ENCODE results near the gene PKHD1. TPM values are rescaled to one million over a fixed set of nuclear protein-coding genes. Genes with fewer than 3 reads are reported as not detected.

Gene PKHD1
- total RNA-seq, 1 donor from 2014 or later: not detected

DNA sequence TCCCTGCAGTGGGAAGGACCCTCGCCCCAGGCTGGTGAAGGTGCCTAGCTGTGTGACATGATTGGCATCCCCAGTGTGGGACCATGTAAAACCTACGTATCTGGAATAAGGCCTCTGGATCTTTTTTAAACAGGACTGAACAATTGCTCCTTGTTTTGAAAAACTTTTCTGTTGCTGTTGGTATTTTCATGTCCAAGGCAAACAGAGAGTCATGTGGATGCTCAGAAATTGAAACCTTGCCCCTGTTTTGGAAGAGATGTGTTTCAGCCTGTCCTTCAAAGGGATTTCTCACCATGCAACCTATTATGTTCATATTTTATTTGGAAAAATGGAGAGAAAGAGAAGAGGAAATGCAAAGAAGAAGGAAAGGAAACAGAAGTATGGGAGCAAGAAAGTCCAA, 362.3 kb downstream of the PKHD1 start:
- Mint-ChIP-seq H3K27ac (ENCODE audit: unreplicated experiment) (no peak overlapping the region), H3K36me3 (ENCODE audit: low read depth) (no peaks in the 10 kb centered on the region), H3K4me3 (ENCODE audit: unreplicated experiment) (no peak overlapping the region), H3K27me3 (ENCODE audit: low read depth) (peaks cover 3% of the 10 kb centered on the region), H3K4me1 (ENCODE audit: low read depth) (no peaks in the 10 kb centered on the region), H3K9me3 (ENCODE audit: low read depth) (no peaks in the 10 kb centered on the region)
- no peak for DNase-seq (ENCODE audit: low spot score)
- TF ChIP-seq CTCF (IDR thresholded peaks at IDR 0.05): no peak

DNA sequence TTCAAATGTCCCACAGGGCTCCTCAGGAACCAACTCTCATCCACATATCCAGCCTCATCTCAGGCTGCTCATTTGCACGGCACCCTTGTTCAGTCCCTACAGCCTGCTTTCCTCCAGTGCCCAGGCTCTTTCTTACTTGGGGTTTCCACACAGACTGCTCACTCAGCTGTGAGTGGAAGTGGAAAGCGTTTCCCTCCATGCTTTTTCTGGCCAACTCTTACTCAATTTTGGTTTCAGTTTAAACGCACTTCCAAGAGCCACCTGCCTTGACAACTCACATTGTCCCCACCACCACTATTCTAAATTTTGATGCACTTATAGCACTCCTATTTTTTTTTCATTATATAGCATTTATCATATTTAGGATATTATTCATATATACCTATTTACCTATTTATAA, 367.1 kb downstream of the PKHD1 start:
- TF ChIP-seq CTCF (IDR thresholded peaks at IDR 0.05): no peak
- H3K27me3 Mint-ChIP-seq (ENCODE audit: low read depth): no peaks in the 10 kb centered on the region

GRCh38 chr6:51719297-51719696, 368.1 kb downstream of the PKHD1 start:
- H3K27me3 Mint-ChIP-seq (ENCODE audit: low read depth): no peaks in the 10 kb centered on the region

More for the DNA sequence above, 367.1 kb downstream of the PKHD1 start:
- H3K4me1 Mint-ChIP-seq (ENCODE audit: low read depth): no peaks in the 10 kb centered on the region
- no peaks in the 10 kb centered on the region for H3K9me3 Mint-ChIP-seq (ENCODE audit: low read depth)
- no peak overlapping the region for H3K4me3 Mint-ChIP-seq (ENCODE audit: unreplicated experiment)
- no peaks in the 10 kb centered on the region for H3K36me3 Mint-ChIP-seq (ENCODE audit: low read depth)
- DNase-seq (ENCODE audit: low spot score): no peak
- H3K27ac Mint-ChIP-seq (ENCODE audit: unreplicated experiment): no peak overlapping the region

GRCh38 chr6:51718533-51718932, 368.9 kb downstream of the PKHD1 start:
- no peaks in the 10 kb centered on the region for H3K9me3 Mint-ChIP-seq (ENCODE audit: low read depth)
- no peaks in the 10 kb centered on the region for H3K36me3 Mint-ChIP-seq (ENCODE audit: low read depth)
- no peak overlapping the region for H3K4me3 Mint-ChIP-seq (ENCODE audit: unreplicated experiment)
- no peaks in the 10 kb centered on the region for H3K27me3 Mint-ChIP-seq (ENCODE audit: low read depth)
- H3K4me1 Mint-ChIP-seq (ENCODE audit: low read depth): no peaks in the 10 kb centered on the region
- no peak for TF ChIP-seq CTCF (IDR thresholded peaks at IDR 0.05)
- no peak for DNase-seq (ENCODE audit: low spot score)
- no peak overlapping the region for H3K27ac Mint-ChIP-seq (ENCODE audit: unreplicated experiment)

More at GRCh38 chr6:51719297-51719696, 368.1 kb downstream of the PKHD1 start:
- Mint-ChIP-seq H3K4me1 (ENCODE audit: low read depth) (no peaks in the 10 kb centered on the region), H3K27ac (ENCODE audit: unreplicated experiment) (no peak overlapping the region), H3K36me3 (ENCODE audit: low read depth) (no peaks in the 10 kb centered on the region), H3K9me3 (ENCODE audit: low read depth) (no peaks in the 10 kb centered on the region), H3K4me3 (ENCODE audit: unreplicated experiment) (no peak overlapping the region)
- no peak for DNase-seq (ENCODE audit: low spot score)
- no peak for TF ChIP-seq CTCF (IDR thresholded peaks at IDR 0.05)

DNA sequence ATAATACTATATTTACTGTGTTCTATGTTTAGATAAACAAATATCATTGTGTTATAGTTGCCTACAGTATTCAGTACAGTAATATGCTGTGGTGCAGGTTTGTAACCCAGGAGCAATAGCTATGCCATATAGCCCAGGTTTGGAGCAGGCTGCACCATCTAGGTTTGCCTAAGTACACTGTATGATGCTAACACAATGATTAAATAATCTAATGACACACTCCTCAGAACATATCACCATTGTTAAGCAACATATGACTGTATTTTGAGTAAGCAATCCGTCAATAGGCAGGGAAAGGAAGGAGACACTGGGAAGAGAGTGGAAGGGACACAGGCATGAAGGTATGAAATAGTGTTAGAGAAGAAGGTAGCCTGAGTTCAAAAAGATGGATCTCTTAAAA, 369.9 kb downstream of the PKHD1 start:
- TF ChIP-seq CTCF (IDR thresholded peaks at IDR 0.05): no peak
- no peak for DNase-seq (ENCODE audit: low spot score)
- Mint-ChIP-seq H3K27me3 (ENCODE audit: low read depth) (no peaks in the 10 kb centered on the region), H3K36me3 (ENCODE audit: low read depth) (no peaks in the 10 kb centered on the region), H3K4me3 (ENCODE audit: unreplicated experiment) (no peak overlapping the region), H3K27ac (ENCODE audit: unreplicated experiment) (no peak overlapping the region), H3K9me3 (ENCODE audit: low read depth) (no peaks in the 10 kb centered on the region), H3K4me1 (ENCODE audit: low read depth) (peaks cover 5% of the 10 kb centered on the region)
